Neuronal stem cell (in vitro differentiated cells): ENCODE data around the gene CSGALNACT2.
A peak's percentile ranks its signal among the peaks of the same experiment; 100 is the strongest.

Source experiments
- DNase-seq: peaks from one replicate; pipeline ENCODE4 v3.0.0-alpha.2; 2013; ENCODE audit warnings: low spot score
- H2AFZ ChIP-seq: one replicate; pipeline ENCODE4 v1.6.1; 2013; ENCODE audit warnings: mild to moderate bottlenecking, low read length, inconsistent platforms
- H2AK5ac ChIP-seq: 2 replicates; pipeline ENCODE4 v1.6.1; 2013; ENCODE audit warnings: low read depth, mild to moderate bottlenecking, inconsistent platforms, low read length, moderate library complexity, mixed read lengths
- H2BK120ac ChIP-seq: 2 replicates; pipeline ENCODE4 v1.6.1; 2013; ENCODE audit warnings: low read depth, mild to moderate bottlenecking, inconsistent platforms, low read length, moderate library complexity, mixed read lengths
- H2BK12ac ChIP-seq: one replicate; pipeline ENCODE4 v1.6.1; 2013; ENCODE audit warnings: low read length, inconsistent platforms
- H2BK15ac ChIP-seq: 2 replicates; pipeline ENCODE4 v1.6.1; 2013; ENCODE audit warnings: mild to moderate bottlenecking, low read length, inconsistent platforms, mixed read lengths
- H2BK5ac ChIP-seq: one replicate; pipeline ENCODE4 v1.6.1; 2013; ENCODE audit warnings: inconsistent platforms, mild to moderate bottlenecking, low read length, moderate library complexity
- H3K14ac ChIP-seq: one replicate; pipeline ENCODE4 v1.6.1; 2013; ENCODE audit warnings: low read length, inconsistent platforms
- H3K18ac ChIP-seq: 2 replicates; pipeline ENCODE4 v1.6.1; 2013; ENCODE audit warnings: low read length, inconsistent platforms
- H3K23ac ChIP-seq: 2 replicates; pipeline ENCODE4 v1.6.1; 2013; ENCODE audit warnings: low read depth, mild to moderate bottlenecking, mixed read lengths, low read length, inconsistent platforms; ENCODE audit not compliant: poor library complexity
- H3K27ac ChIP-seq: replicated peaks from 3 replicates; pipeline ENCODE4 v1.5.1; 2013; ENCODE audit warnings: low read length, inconsistent platforms
- H3K27me3 ChIP-seq, 3 experiments: 2 replicates each; pipeline ENCODE4 v1.6.1; 2013; ENCODE audit warnings: low read length in 3 of 3, mild to moderate bottlenecking in 2 of 3, inconsistent platforms in 1 of 3, low read depth in 1 of 3, mixed read lengths in 1 of 3, moderate library complexity in 1 of 3; ENCODE audit not compliant: control insufficient read depth in 3 of 3, insufficient read depth in 3 of 3
- H3K36me3 ChIP-seq, 2 donors: replicated peaks in 1 of 2; 2 replicates each; pipeline ENCODE4 v1.6.1; 2013; ENCODE audit warnings: low read length in 2 of 2; ENCODE audit not compliant: control insufficient read depth in 2 of 2, insufficient read depth in 2 of 2
- H3K4ac ChIP-seq: 2 replicates; pipeline ENCODE4 v1.6.1; 2013; ENCODE audit warnings: inconsistent platforms, mild to moderate bottlenecking, low read length, moderate library complexity
- H3K4me1 ChIP-seq, 2 donors: 1 replicate in 1 of 2; 2 replicates in 1 of 2; pipeline ENCODE4 v1.6.1; 2013; ENCODE audit warnings: low read length in 2 of 2, low read depth in 1 of 2; ENCODE audit not compliant: control insufficient read depth in 2 of 2, insufficient read depth in 1 of 2
- H3K4me2 ChIP-seq: one replicate; pipeline ENCODE4 v1.6.1; 2013; ENCODE audit warnings: mild to moderate bottlenecking, low read length, inconsistent platforms; ENCODE audit not compliant: insufficient read depth, poor library complexity, severe bottlenecking
- H3K4me3 ChIP-seq, 2 donors: 2 replicates each; pipeline ENCODE4 v1.5.1; 2013; ENCODE audit warnings: low read length in 2 of 2, mild to moderate bottlenecking in 2 of 2, inconsistent platforms in 1 of 2, moderate library complexity in 1 of 2
- H3K79me1 ChIP-seq: one replicate; pipeline ENCODE4 v1.6.1; 2013; ENCODE audit warnings: low read depth, mild to moderate bottlenecking, inconsistent platforms, low read length, moderate library complexity
- H3K9ac ChIP-seq: one replicate; pipeline ENCODE4 v1.6.1; 2013; ENCODE audit warnings: mild to moderate bottlenecking, low read depth, low read length, inconsistent platforms; ENCODE audit not compliant: poor library complexity
- H3K9me3 ChIP-seq, 2 donors: replicated peaks in 1 of 2; 2 replicates each; pipeline versions ENCODE3 to v1.6.1; 2013; ENCODE audit warnings: low read length in 2 of 2, mild to moderate bottlenecking in 2 of 2, inconsistent platforms in 1 of 2, low read depth in 1 of 2, mixed read lengths in 1 of 2, moderate library complexity in 1 of 2; ENCODE audit not compliant: control insufficient read depth in 2 of 2, insufficient read depth in 1 of 2
- H4K8ac ChIP-seq: one replicate; pipeline ENCODE4 v1.6.1; 2013; ENCODE audit warnings: low read depth, mild to moderate bottlenecking, inconsistent platforms, low read length, moderate library complexity
- H4K91ac ChIP-seq: one replicate; pipeline ENCODE4 v1.6.1; 2013; ENCODE audit warnings: low read length, low read depth, mild to moderate bottlenecking, inconsistent platforms; ENCODE audit not compliant: poor library complexity
- WGBS, 2 donors: extraction: QIAGEN DNeasy Blood & Tissue Kit; methylation state at CpG; one replicate each; pipeline ENCODE4 v1.1.7; 2013; ENCODE audit warnings: missing lambda C conversion rate in 2 of 2, mixed read lengths in 1 of 2; ENCODE audit not compliant: insufficient read length in 2 of 2, insufficient replicate concordance in 1 of 2; ENCODE audit errors: extremely low coverage in 2 of 2; 5-methylcytosine and 5-hydroxymethylcytosine counted together

Gene CSGALNACT2

DNA sequence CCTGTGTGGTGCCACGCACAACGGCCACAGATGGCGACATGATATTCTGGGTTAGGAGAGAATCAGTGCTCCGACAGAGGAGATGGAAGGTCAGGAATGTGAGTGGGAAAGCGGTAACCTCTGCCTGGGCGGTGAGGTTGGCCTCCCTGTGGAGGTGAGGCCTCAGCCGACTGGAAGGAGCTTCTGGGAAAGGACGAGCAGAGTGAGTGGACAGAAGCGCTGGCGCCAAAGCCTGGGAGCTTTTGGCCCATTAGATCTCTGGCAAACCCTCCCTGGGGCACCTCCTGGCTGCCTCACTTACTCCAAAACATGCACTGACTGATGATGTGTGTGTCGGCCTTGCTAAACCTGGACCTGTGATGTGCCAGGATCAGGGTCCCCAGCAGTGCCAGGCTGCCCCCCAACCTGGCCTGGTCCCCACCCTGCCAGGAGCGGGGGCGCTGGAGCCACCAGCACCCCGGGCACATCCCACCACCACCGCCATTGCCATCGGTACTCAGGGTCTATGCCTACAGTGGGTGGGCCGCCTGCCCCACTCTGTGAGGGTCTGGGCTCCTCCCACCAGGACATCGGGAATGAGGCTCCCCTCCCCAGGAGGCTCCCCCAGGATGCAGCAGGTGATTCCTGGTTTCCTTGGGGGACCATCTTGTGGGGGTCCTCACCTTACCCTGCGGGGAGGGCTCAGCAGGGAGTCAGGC lies 77.7 kb downstream of the CSGALNACT2 start:
- no peaks in the 10 kb centered on the region for H3K79me1 ChIP-seq
- no peak overlapping the region for H2AFZ ChIP-seq
- H3K27me3 ChIP-seq: peaks cover 0 to 47% (median 0%) of the 10 kb centered on the region in 3 experiments
- H4K91ac ChIP-seq: no peak overlapping the region
- no peak overlapping the region for H3K4me2 ChIP-seq
- no peak overlapping the region for H3K14ac ChIP-seq
- H3K23ac ChIP-seq: no peak overlapping the region
- no peaks in the 10 kb centered on the region for H3K9me3 ChIP-seq
- H2BK15ac ChIP-seq: peak overlapping the region; percentile 41
- no peak overlapping the region for H4K8ac ChIP-seq
- H3K27ac ChIP-seq: no peak overlapping the region
- WGBS, 2 donors: no CpG with 5 or more reads among the region's 19 CpGs
- H3K4ac ChIP-seq: no peak overlapping the region
- no peak for DNase-seq
- no peak overlapping the region for H3K4me3 ChIP-seq
- H3K36me3 ChIP-seq: no peaks in the 10 kb centered on the region
- H2BK120ac ChIP-seq: peak overlapping the region; percentile 16
- no peak overlapping the region for H2BK5ac ChIP-seq
- H3K4me1 ChIP-seq: peaks cover 0 to 12% of the 10 kb centered on the region in 2 donors
- peak overlapping the region; percentile 33 for H2AK5ac ChIP-seq
- H3K9ac ChIP-seq: no peak overlapping the region
- peak overlapping the region; percentile 63 for H2BK12ac ChIP-seq
- H3K18ac ChIP-seq: peak overlapping the region; percentile 68

DNA sequence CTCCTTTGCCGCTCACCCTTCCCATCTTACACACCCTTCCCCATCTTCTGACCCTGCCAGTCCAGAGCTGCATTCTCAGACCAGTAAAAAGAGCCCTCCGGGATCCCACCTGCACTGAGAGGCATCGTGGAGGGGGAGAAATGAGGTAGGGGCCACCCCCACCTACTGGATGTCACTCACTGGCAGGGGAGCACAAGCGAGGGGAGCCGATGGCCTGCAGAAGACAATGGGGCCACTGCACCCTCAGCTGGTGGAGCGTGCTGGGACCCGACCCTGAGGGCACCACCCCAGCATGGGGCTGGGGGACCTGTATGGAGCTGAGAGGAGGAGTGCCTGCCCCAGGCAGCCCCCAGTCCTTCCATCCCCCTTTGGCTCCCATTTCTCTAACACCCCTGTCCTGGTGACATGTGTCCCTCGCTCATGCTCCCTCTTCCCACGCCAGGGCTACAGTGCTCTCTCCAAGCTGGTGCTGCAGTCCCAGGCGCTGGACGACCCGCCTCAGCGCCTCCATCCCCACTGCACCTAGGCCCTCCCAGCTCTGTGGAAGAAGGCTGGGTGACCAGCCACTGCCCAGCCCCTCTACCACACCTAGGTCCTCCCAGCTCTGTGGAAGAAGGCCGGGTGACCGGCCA lies 78.8 kb downstream of the CSGALNACT2 start:
- H3K79me1 ChIP-seq: peaks cover 1% of the 10 kb centered on the region
- WGBS, 2 donors: no CpG with 5 or more reads among the region's 15 CpGs
- peak overlapping the region; percentile 47 for H3K23ac ChIP-seq
- H3K4me2 ChIP-seq: no peak overlapping the region
- no peak overlapping the region for H2BK12ac ChIP-seq
- H2BK15ac ChIP-seq: no peak overlapping the region
- H3K4ac ChIP-seq: no peak overlapping the region
- no peak overlapping the region for H3K4me3 ChIP-seq
- peaks cover 0 to 44% (median 0%) of the 10 kb centered on the region in 3 experiments for H3K27me3 ChIP-seq
- peak overlapping the region; percentile 12 for H3K9ac ChIP-seq
- H3K14ac ChIP-seq: no peak overlapping the region
- peak overlapping the region; percentile 24 for H3K18ac ChIP-seq
- H2BK120ac ChIP-seq: peak overlapping the region; percentile 51
- DNase-seq: no peak
- H4K8ac ChIP-seq: no peak overlapping the region
- no peak overlapping the region for H4K91ac ChIP-seq
- H3K4me1 ChIP-seq: peaks cover 0 to 12% of the 10 kb centered on the region in 2 donors
- no peak overlapping the region for H3K27ac ChIP-seq
- no peak overlapping the region for H2AFZ ChIP-seq
- no peaks in the 10 kb centered on the region for H3K9me3 ChIP-seq
- H2AK5ac ChIP-seq: peak overlapping the region; percentile 86
- peak overlapping the region; percentile 45 for H2BK5ac ChIP-seq
- no peaks in the 10 kb centered on the region for H3K36me3 ChIP-seq

DNA sequence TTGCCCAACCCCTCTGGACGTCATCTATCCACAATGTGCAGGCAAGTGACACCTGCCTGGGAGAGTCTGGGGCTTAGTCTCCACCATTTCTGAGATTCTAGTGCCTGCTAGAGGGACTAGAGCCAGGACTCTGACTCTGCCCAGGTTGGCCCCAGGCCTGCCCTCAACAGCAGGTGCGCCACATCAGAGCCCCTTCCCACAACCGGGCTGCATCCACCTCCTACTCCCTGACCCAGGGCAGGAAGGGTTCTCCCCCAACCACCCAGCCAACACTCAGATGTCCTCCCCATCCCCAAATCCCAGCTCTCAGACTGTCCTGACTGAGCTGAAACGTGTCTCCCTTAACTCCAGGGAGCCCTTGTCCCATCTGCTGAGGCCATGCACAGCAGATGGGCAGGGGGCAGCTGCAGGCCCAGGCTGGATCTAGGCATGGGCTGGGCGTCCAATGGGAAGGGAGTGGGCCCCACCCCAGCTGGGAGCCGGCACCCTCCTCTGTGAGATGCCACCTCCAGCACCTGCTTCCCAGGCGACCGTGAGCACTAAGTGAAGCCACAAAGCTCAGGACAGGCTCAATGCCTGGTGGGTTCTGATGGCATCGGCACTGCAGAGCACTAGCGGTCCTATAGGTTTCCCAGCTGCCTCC lies 79.4 kb downstream of the CSGALNACT2 start:
- Histone ChIP-seq H3K23ac (peak overlapping the region; percentile 48), H3K18ac (peak overlapping the region; percentile 53), H4K91ac (no peak overlapping the region), H3K14ac (peak overlapping the region; percentile 63), H2BK120ac (peak overlapping the region; percentile 3), H3K27me3 (peaks cover 0 to 43% (median 0%) of the 10 kb centered on the region in 3 experiments), H3K4me3 (no peak overlapping the region), H2BK12ac (no peak overlapping the region), H4K8ac (no peak overlapping the region), H3K4me2 (no peak overlapping the region), H3K79me1 (peaks cover 1% of the 10 kb centered on the region), H2BK5ac (peak overlapping the region; percentile 45), H2AFZ (no peak overlapping the region), H3K4ac (no peak overlapping the region), H2AK5ac (peak overlapping the region; percentile 86), H3K36me3 (no peaks in the 10 kb centered on the region), H3K9me3 (no peaks in the 10 kb centered on the region), H2BK15ac (peak overlapping the region; percentile 1), H3K9ac (no peak overlapping the region), H3K4me1 (peaks cover 0 to 12% of the 10 kb centered on the region in 2 donors), H3K27ac (no peak overlapping the region)
- no CpG with 5 or more reads among the region's 10 CpGs for WGBS, 2 donors
- DNase-seq: no peak
